Dermis microvascular lymphatic vessel endothelial cell (primary cell): ENCODE measurements around the gene UGT1A3. TPM values are rescaled to one million over a fixed set of nuclear protein-coding genes. Genes with fewer than 3 reads are reported as not detected.
"Not testable (repeated sequence)": the region's sequence is repeated elsewhere in the genome, so short reads cannot be mapped to it uniquely, and the experiment has no call there.

Experiments
- DNase-seq, 2 donors: peaks; one replicate each; pipeline versions ENCODE4 v3.0.0 to v3.0.0-alpha.2; 2010; ENCODE audit warnings: low read depth in 2 of 2
- total RNA-seq: library from RNA; depleted of rRNA; stranded (reverse); fragments of >200 nt; gene quantifications from 2 replicates; pipeline ENCODE4 v1.2.1, GENCODE V29; 2014

The UGT1A3 gene
- not detected in 2 replicates for total RNA-seq

GRCh38 chr2:233728723-233729301 lies at the start of gene UGT1A3:
Gene UGT1A3 (plus strand): TSS chr2:233729042. CDS start chr2:233729127, 85 bp downstream.
- no peak for DNase-seq

GRCh38 chr2:233679196-233679595 lies 49.6 kb upstream of the UGT1A3 start:
- DNase-seq, result no peak

- DNase-seq, result no peak
Measured at GRCh38 chr2:233680361-233681045, 48.3 kb upstream of the UGT1A3 start.

GRCh38 chr2:233681521-233682099 lies 47.2 kb upstream of the UGT1A3 start, which contains the start of gene UGT1A7:
Gene UGT1A7 (plus strand): TSS chr2:233681901. CDS start chr2:233681938, 37 bp downstream.
- DNase-seq, result no peak

- no peak for DNase-seq
Measured at GRCh38 chr2:233684640-233685039, 44.2 kb upstream of the UGT1A3 start.

- no peak for DNase-seq
Measured at GRCh38 chr2:233686928-233687327, 41.9 kb upstream of the UGT1A3 start.

GRCh38 chr2:233688341-233688740 lies 40.5 kb upstream of the UGT1A3 start:
- no peak for DNase-seq

GRCh38 chr2:233689031-233689430 lies 39.8 kb upstream of the UGT1A3 start:
- peak in 1 of 2 donors; percentile 39 for DNase-seq

- peak; percentile 54 to 93 for DNase-seq
Measured at GRCh38 chr2:233689501-233689900, 39.3 kb upstream of the UGT1A3 start.

- DNase-seq, result peak; percentile 15 to 40
Measured at GRCh38 chr2:233690444-233690843, 38.4 kb upstream of the UGT1A3 start.

GRCh38 chr2:233691443-233692433 lies 37.1 kb upstream of the UGT1A3 start:
- no peak for DNase-seq

- DNase-seq, result no peak
Measured at GRCh38 chr2:233692648-233693047, 36.2 kb upstream of the UGT1A3 start, which contains the start of gene UGT1A6. Gene UGT1A6 (plus strand): TSS chr2:233692890. CDS start chr2:233693005, 115 bp downstream.

GRCh38 chr2:233693963-233694362 lies 34.9 kb upstream of the UGT1A3 start:
- DNase-seq, result no peak

- DNase-seq, result no peak
Measured at GRCh38 chr2:233698740-233699139, 30.1 kb upstream of the UGT1A3 start.

GRCh38 chr2:233699424-233700027 lies 29.3 kb upstream of the UGT1A3 start:
- no peak for DNase-seq

- DNase-seq, result peak; percentile 58 to 81
Measured at GRCh38 chr2:233700028-233700635, 28.7 kb upstream of the UGT1A3 start.

- not testable (repeated sequence) for DNase-seq
Measured at GRCh38 chr2:233700842-233701241, 28.0 kb upstream of the UGT1A3 start.

- DNase-seq, result no peak
Measured at GRCh38 chr2:233702238-233702637, 26.6 kb upstream of the UGT1A3 start.

- DNase-seq, result no peak
Measured at GRCh38 chr2:233705911-233706506, 22.8 kb upstream of the UGT1A3 start.

- no peak for DNase-seq
Measured at GRCh38 chr2:233706720-233707119, 22.1 kb upstream of the UGT1A3 start.
